SU-DHL-6 (cell line): ENCODE results near the gene TMEM203.

ENCODE experiments used
- H2AFZ ChIP-seq: fragments of 200-600 bp; sonication (generic); 2 replicates; pipeline ENCODE4 v1.6.1; 2014; ENCODE audit warnings: low read depth, mild to moderate bottlenecking, moderate library complexity, mixed read lengths, antibody characterized with exemption, low read length; ENCODE audit not compliant: severe bottlenecking
- H3F3A ChIP-seq: fragments of 200-600 bp; shearing (Covaris generic); 2 replicates; pipeline ENCODE4 v1.6.0; 2016; ENCODE audit warnings: antibody characterized with exemption, mild to moderate bottlenecking; ENCODE audit not compliant: insufficient read depth
- H3K27ac ChIP-seq: fragments of 200-600 bp; sonication (generic); 2 replicates; pipeline ENCODE4 v1.5.1; 2016; ENCODE audit warnings: low read depth, mild to moderate bottlenecking, low read length, moderate library complexity, mixed read lengths
- H3K27me3 ChIP-seq: fragments of 200-600 bp; sonication (generic), shearing (Covaris generic); 2 replicates; pipeline ENCODE4 v1.6.0; 2014; ENCODE audit warnings: mild to moderate bottlenecking, low read length
- H3K36me3 ChIP-seq: fragments of 200-600 bp; sonication (generic); 2 replicates; pipeline ENCODE4 v1.6.1; 2014; ENCODE audit warnings: mild to moderate bottlenecking, low read length, mixed read lengths
- H3K4me2 ChIP-seq: fragments of 300-600, 200-600 bp; shearing (Covaris generic), sonication (generic); 2 replicates; pipeline ENCODE4 v1.6.0; 2014; ENCODE audit warnings: low read length, low read depth, mild to moderate bottlenecking; ENCODE audit not compliant: poor library complexity, severe bottlenecking
- H3K4me3 ChIP-seq: fragments of 200-600 bp; sonication (generic); 2 replicates; pipeline ENCODE4 v1.5.1; 2014; ENCODE audit warnings: antibody characterized with exemption, low read length, mild to moderate bottlenecking, mixed read lengths; ENCODE audit not compliant: insufficient read depth, poor library complexity, severe bottlenecking
- H3K79me2 ChIP-seq: fragments of 200-600 bp; sonication (generic); 2 replicates; pipeline ENCODE4 v1.6.1; 2014; ENCODE audit warnings: mild to moderate bottlenecking, low read length, moderate library complexity; ENCODE audit not compliant: insufficient read depth
- H3K9ac ChIP-seq: fragments of 200-600 bp; sonication (generic); 2 replicates; pipeline ENCODE4 v1.7.0; 2014; ENCODE audit warnings: mild to moderate bottlenecking, low read length
- H3K9me2 ChIP-seq: fragments of 200-600 bp; sonication (generic); replicated peaks from 2 replicates; pipeline ENCODE4 v1.6.1; 2014; ENCODE audit warnings: low read length; ENCODE audit not compliant: insufficient read depth
- H3K9me3 ChIP-seq: fragments of 200-600 bp; sonication (generic); 2 replicates; pipeline ENCODE4 v1.6.1; 2014; ENCODE audit warnings: low read length, mixed read lengths; ENCODE audit not compliant: insufficient read depth
- H4K20me1 ChIP-seq: fragments of 200-600 bp; sonication (generic); 2 replicates; pipeline ENCODE4 v1.6.1; 2014; ENCODE audit warnings: low read depth, mild to moderate bottlenecking, antibody characterized with exemption, low read length, moderate library complexity, mixed read lengths
- EZH2phosphoT487 ChIP-seq: fragments of 200-600 bp; sonication (generic), shearing (Covaris generic); conservative IDR thresholded peaks from 2 replicates; pipeline ENCODE4 v1.6.1; 2018; ENCODE audit warnings: mild to moderate bottlenecking, antibody characterized with exemption, low read length, moderate library complexity, mixed read lengths
- TF ChIP-seq, protein P1 (sequence below): fragments of 200-600 bp; sonication (generic); IDR thresholded peaks from one replicate; pipeline ENCODE4 v1.5.1; 2017; ENCODE audit warnings: antibody characterized with exemption, mild to moderate bottlenecking, low read length, moderate library complexity; ENCODE audit not compliant: insufficient read depth, poor library complexity, severe bottlenecking

TMEM203 gene

GRCh38 chr9:137234758-137235423 lies 29.4 kb upstream of the TMEM203 start:
- H3K27me3 ChIP-seq: no peaks in the 10 kb centered on the region
- no peaks in the 10 kb centered on the region for H3K9me3 ChIP-seq
- H3K9me2 ChIP-seq: no peaks in the 10 kb centered on the region
- H3F3A ChIP-seq: no peaks in the 10 kb centered on the region
- no peaks in the 10 kb centered on the region for H3K36me3 ChIP-seq
- TF ChIP-seq, protein P1, sequence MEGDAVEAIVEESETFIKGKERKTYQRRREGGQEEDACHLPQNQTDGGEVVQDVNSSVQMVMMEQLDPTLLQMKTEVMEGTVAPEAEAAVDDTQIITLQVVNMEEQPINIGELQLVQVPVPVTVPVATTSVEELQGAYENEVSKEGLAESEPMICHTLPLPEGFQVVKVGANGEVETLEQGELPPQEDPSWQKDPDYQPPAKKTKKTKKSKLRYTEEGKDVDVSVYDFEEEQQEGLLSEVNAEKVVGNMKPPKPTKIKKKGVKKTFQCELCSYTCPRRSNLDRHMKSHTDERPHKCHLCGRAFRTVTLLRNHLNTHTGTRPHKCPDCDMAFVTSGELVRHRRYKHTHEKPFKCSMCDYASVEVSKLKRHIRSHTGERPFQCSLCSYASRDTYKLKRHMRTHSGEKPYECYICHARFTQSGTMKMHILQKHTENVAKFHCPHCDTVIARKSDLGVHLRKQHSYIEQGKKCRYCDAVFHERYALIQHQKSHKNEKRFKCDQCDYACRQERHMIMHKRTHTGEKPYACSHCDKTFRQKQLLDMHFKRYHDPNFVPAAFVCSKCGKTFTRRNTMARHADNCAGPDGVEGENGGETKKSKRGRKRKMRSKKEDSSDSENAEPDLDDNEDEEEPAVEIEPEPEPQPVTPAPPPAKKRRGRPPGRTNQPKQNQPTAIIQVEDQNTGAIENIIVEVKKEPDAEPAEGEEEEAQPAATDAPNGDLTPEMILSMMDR: no peak
- TF ChIP-seq EZH2phosphoT487: no peak
- no peaks in the 10 kb centered on the region; the same call in 1 of the 2 replicates for H3K79me2 ChIP-seq
- H3K27ac ChIP-seq: no peak overlapping the region
- H4K20me1 ChIP-seq: no peaks in the 10 kb centered on the region
- H3K4me3 ChIP-seq: no peak overlapping the region
- H3K4me2 ChIP-seq: no peak overlapping the region
- no peak overlapping the region for H3K9ac ChIP-seq
- H2AFZ ChIP-seq: no peak overlapping the region

- TF ChIP-seq EZH2phosphoT487: no peak
- TF ChIP-seq, protein P1: no peak
- Histone ChIP-seq H3K27me3 (no peaks in the 10 kb centered on the region), H3K79me2 (no peaks in the 10 kb centered on the region), H3K27ac (no peak overlapping the region), H3K36me3 (no peaks in the 10 kb centered on the region), H3F3A (no peaks in the 10 kb centered on the region), H2AFZ (no peak overlapping the region), H3K9me3 (no peaks in the 10 kb centered on the region), H3K4me2 (no peak overlapping the region), H3K4me3 (no peak overlapping the region), H3K9ac (no peak overlapping the region), H4K20me1 (no peaks in the 10 kb centered on the region), H3K9me2 (no peaks in the 10 kb centered on the region)
Observed at GRCh38 chr9:137234055-137234697, 28.7 kb upstream of the TMEM203 start.

DNA sequence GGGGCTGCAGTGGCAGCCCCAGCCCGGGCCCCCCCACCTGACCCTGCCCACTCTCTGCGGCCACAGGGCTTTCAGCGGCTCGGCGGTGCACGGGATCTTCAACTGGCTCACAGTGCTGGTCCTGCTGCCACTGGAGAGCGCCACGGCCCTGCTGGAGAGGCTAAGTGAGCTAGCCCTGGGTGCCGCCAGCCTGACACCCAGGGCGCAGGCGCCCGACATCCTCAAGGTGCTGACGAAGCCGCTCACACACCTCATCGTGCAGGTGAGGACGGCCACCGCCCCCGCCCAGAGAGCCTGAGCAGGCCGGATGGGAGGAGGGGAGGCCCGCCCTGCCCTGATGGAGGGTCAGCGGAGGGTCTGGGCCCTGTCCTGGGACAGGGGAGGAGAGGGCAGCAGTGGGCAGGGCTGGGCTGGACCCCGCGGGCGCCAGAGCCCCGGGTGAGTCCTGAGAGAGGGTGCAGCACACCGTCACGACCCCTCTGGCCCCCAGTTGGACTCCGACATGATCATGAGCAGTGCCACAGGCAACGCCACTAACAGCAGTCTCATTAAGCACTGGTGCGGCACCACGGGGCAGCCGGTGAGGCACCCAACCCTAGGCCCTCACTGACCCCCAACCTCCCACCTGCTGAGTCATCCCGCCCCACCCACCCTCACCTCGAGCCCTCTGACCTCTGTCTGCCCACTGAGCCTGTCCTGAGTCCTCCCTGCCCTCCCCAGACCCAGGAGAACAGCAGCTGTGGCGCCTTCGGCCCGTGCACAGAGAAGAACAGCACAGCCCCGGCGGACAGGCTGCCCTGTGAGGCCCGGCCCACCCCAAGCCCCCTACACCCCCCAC lies 27.9 kb upstream of the TMEM203 start:
- Histone ChIP-seq H3K9me3 (no peaks in the 10 kb centered on the region), H3F3A (no peaks in the 10 kb centered on the region), H3K79me2 (no peaks in the 10 kb centered on the region)

More for the DNA sequence above, 27.9 kb upstream of the TMEM203 start:
- no peak overlapping the region for H3K9ac ChIP-seq
- no peaks in the 10 kb centered on the region for H3K27me3 ChIP-seq
- TF ChIP-seq EZH2phosphoT487: no peak
- TF ChIP-seq, protein P1: no peak
- H3K4me3 ChIP-seq: no peak overlapping the region
- no peaks in the 10 kb centered on the region for H3K9me2 ChIP-seq
- H3K36me3 ChIP-seq: no peaks in the 10 kb centered on the region
- H4K20me1 ChIP-seq: no peaks in the 10 kb centered on the region
- no peak overlapping the region for H2AFZ ChIP-seq
- no peak overlapping the region for H3K4me2 ChIP-seq
- no peak overlapping the region for H3K27ac ChIP-seq
